Measurements from ENCODE around the gene CDC25C. TPM values are rescaled to one million over a fixed set of nuclear protein-coding genes. Genes with fewer than 3 reads are reported as not detected.

Gene CDC25C
- total and polyA plus RNA-seq, 4 donors: 0.25 to 3.0 (median 0.41) TPM

GRCh38 chr5:138351517-138351916 is 19.9 kb upstream of the CDC25C start:
- no peak overlapping the region for H3K9ac ChIP-seq (ENCODE audit: insufficient read depth in 1 of 2, low read length in 2 of 2)
- ATAC-seq (ENCODE audit: insufficient read depth, low FRiP score): no peak

GRCh38 chr5:138351056-138351455 is 19.5 kb upstream of the CDC25C start:
- no peak for TF ChIP-seq CTCF (IDR thresholded peaks at IDR 0.05; ENCODE audit: control extremely low read depth, extremely low read depth)
- Histone ChIP-seq H3K9me3 (ENCODE audit: control insufficient read depth in 4 of 4, insufficient read depth in 3 of 4, low read length in 3 of 4) (peaks cover 0 to 5% (median 0%) of the 10 kb centered on the region in 4 donors), H3K27me3 (ENCODE audit: control insufficient read depth in 3 of 3, insufficient read depth in 3 of 3, low read length in 2 of 3) (no peaks in the 10 kb centered on the region), H3K9ac (ENCODE audit: insufficient read depth in 1 of 2, low read length in 2 of 2) (no peak overlapping the region), H3K4me1 (ENCODE audit: control insufficient read depth in 5 of 5, insufficient read depth in 5 of 5, low read length in 5 of 5) (peaks cover 0 to 17% (median 4%) of the 10 kb centered on the region in 5 donors), H3K4me3 (no peak overlapping the region), H3K27ac (ENCODE audit: low read depth in 1 of 2, low read length in 1 of 2) (no peak overlapping the region), H3K36me3 (ENCODE audit: control insufficient read depth in 4 of 4, insufficient read depth in 4 of 4, low read length in 4 of 4) (peaks cover 8 to 23% (median 22%) of the 10 kb centered on the region in 4 donors)
- 89 to 90% methylated on average over 1 of the region's 1 CpG for whole genome bisulfite sequencing, 2 donors
- no peak for DNase-seq
- ATAC-seq (ENCODE audit: insufficient read depth, low FRiP score): no peak

More at GRCh38 chr5:138351517-138351916, 19.9 kb upstream of the CDC25C start:
- Histone ChIP-seq H3K27me3 (ENCODE audit: control insufficient read depth in 3 of 3, insufficient read depth in 3 of 3, low read length in 2 of 3) (no peaks in the 10 kb centered on the region), H3K27ac (ENCODE audit: low read depth in 1 of 2, low read length in 1 of 2) (no peak overlapping the region), H3K9me3 (ENCODE audit: control insufficient read depth in 4 of 4, insufficient read depth in 3 of 4, low read length in 3 of 4) (peaks cover 0 to 5% (median 0%) of the 10 kb centered on the region in 4 donors), H3K4me1 (ENCODE audit: control insufficient read depth in 5 of 5, insufficient read depth in 5 of 5, low read length in 5 of 5) (peaks cover 0 to 17% (median 4%) of the 10 kb centered on the region in 5 donors), H3K4me3 (no peak overlapping the region), H3K36me3 (ENCODE audit: control insufficient read depth in 4 of 4, insufficient read depth in 4 of 4, low read length in 4 of 4) (peaks cover 7 to 22% (median 21%) of the 10 kb centered on the region in 4 donors)
- no peak for TF ChIP-seq CTCF (IDR thresholded peaks at IDR 0.05; ENCODE audit: control extremely low read depth, extremely low read depth)
- no peak for DNase-seq

- Histone ChIP-seq H3K36me3 (ENCODE audit: control insufficient read depth in 4 of 4, insufficient read depth in 4 of 4, low read length in 4 of 4) (peaks cover 12 to 28% (median 26%) of the 10 kb centered on the region in 4 donors), H3K9me3 (ENCODE audit: control insufficient read depth in 4 of 4, insufficient read depth in 3 of 4, low read length in 3 of 4) (peaks cover 0 to 5% (median under 1%) of the 10 kb centered on the region in 4 donors), H3K27me3 (ENCODE audit: control insufficient read depth in 3 of 3, insufficient read depth in 3 of 3, low read length in 2 of 3) (no peaks in the 10 kb centered on the region), H3K4me3 (no peak overlapping the region), H3K9ac (ENCODE audit: insufficient read depth in 1 of 2, low read length in 2 of 2) (no peak overlapping the region), H3K4me1 (ENCODE audit: control insufficient read depth in 5 of 5, insufficient read depth in 5 of 5, low read length in 5 of 5) (peaks cover 0 to 17% (median 2%) of the 10 kb centered on the region in 5 donors), H3K27ac (ENCODE audit: low read depth in 1 of 2, low read length in 1 of 2) (no peak overlapping the region)
- DNase-seq (no peak), ATAC-seq (ENCODE audit: insufficient read depth, low FRiP score) (no peak)
- no peak for TF ChIP-seq CTCF (IDR thresholded peaks at IDR 0.05; ENCODE audit: control extremely low read depth, extremely low read depth)
Measured at GRCh38 chr5:138350563-138350890, 18.9 kb upstream of the CDC25C start.
